ENCODE data around the gene CMSS1. TPM values are rescaled to one million over a fixed set of nuclear protein-coding genes. Genes with fewer than 3 reads are reported as not detected.
"Not testable (repeated sequence)": the region's sequence is repeated elsewhere in the genome, so short reads cannot be mapped to it uniquely, and the experiment has no call there.

Gene CMSS1
- total and polyA plus RNA-seq, 8 donors = 2.7 to 33.3 (median 22.1) TPM

- DNase-seq = no peak
- TF ChIP-seq CTCF (IDR thresholded peaks at IDR 0.05) (no peak), POLR2AphosphoS5 (IDR thresholded peaks at IDR 0.05) (no peak), EP300 (IDR thresholded peaks at IDR 0.05) (no peak), POLR2A (IDR thresholded peaks at IDR 0.05) (no peak)
- no peak overlapping the region for H3K4me3 ChIP-seq
- peaks cover 7 to 14% (median 10%) of the 10 kb centered on the region in 4 donors for H3K4me1 ChIP-seq
- H3K27ac ChIP-seq = no peak overlapping the region
- H3K27me3 ChIP-seq = no peaks in the 10 kb centered on the region
- H3K9me3 ChIP-seq = no peaks in the 10 kb centered on the region
- intact Hi-C loops (cut with DNase I; ENCODE audit: low total_unique reads) = no loop called here
- no peaks in the 10 kb centered on the region for H3K36me3 ChIP-seq
Measured at GRCh38 chr3:100090669-100091005, 273.0 kb downstream of the CMSS1 start.

- 95 to 100% (median 97%) methylated on average over 1 of the region's 1 CpG for WGBS, 5 donors
- Histone ChIP-seq H3K4me3 (no peak overlapping the region), H3K4me1 (peaks cover 6 to 24% (median 17%) of the 10 kb centered on the region in 4 donors), H3K9me3 (no peaks in the 10 kb centered on the region), H3K27me3 (no peaks in the 10 kb centered on the region), H3K36me3 (no peaks in the 10 kb centered on the region), H3K27ac (no peak overlapping the region)
- DNase-seq = no peak
- intact Hi-C loops (cut with DNase I; ENCODE audit: low total_unique reads) = no loop called here
- TF ChIP-seq CTCF (IDR thresholded peaks at IDR 0.05) (no peak), POLR2A (IDR thresholded peaks at IDR 0.05) (no peak), EP300 (IDR thresholded peaks at IDR 0.05) (no peak), POLR2AphosphoS5 (IDR thresholded peaks at IDR 0.05) (no peak)
Measured at GRCh38 chr3:100093831-100094230, 276.2 kb downstream of the CMSS1 start.

- H3K27me3 ChIP-seq; H3K36me3 ChIP-seq; H3K9me3 ChIP-seq; H3K4me3 ChIP-seq; DNase-seq; H3K27ac ChIP-seq; intact Hi-C loops (cut with DNase I; ENCODE audit: low total_unique reads): not testable (repeated sequence)
- H3K4me1 ChIP-seq = peaks cover 0 to 25% (median 19%) of the 10 kb centered on the region in 4 donors
- 86 to 100% (median 96%) methylated on average over 1 of the region's 1 CpG for WGBS, 5 donors
Measured at GRCh38 chr3:100096286-100096685, 278.6 kb downstream of the CMSS1 start.

- Histone ChIP-seq H3K9me3 (no peaks in the 10 kb centered on the region), H3K4me3 (no peak overlapping the region), H3K27ac (no peak overlapping the region), H3K4me1 (peaks cover 0 to 25% (median 19%) of the 10 kb centered on the region in 4 donors), H3K27me3 (no peaks in the 10 kb centered on the region), H3K36me3 (no peaks in the 10 kb centered on the region)
- no peak for DNase-seq
- 88 to 97% (median 90%) methylated on average over 2 of the region's 2 CpGs for WGBS, 5 donors
- intact Hi-C loops (cut with DNase I; ENCODE audit: low total_unique reads) = no loop called here
- TF ChIP-seq EP300 (IDR thresholded peaks at IDR 0.05) (no peak), CTCF (IDR thresholded peaks at IDR 0.05) (no peak), POLR2A (IDR thresholded peaks at IDR 0.05) (no peak), POLR2AphosphoS5 (IDR thresholded peaks at IDR 0.05) (no peak)
Measured at GRCh38 chr3:100096866-100097265, 279.2 kb downstream of the CMSS1 start.

GRCh38 chr3:100097919-100098783 lies 280.5 kb downstream of the CMSS1 start:
- Histone ChIP-seq H3K4me1 (peaks cover 0 to 31% (median 22%) of the 10 kb centered on the region in 4 donors), H3K36me3 (no peaks in the 10 kb centered on the region), H3K27ac (peak overlapping the region in 1 of 5 donors; percentile 5), H3K27me3 (no peaks in the 10 kb centered on the region), H3K9me3 (no peaks in the 10 kb centered on the region), H3K4me3 (no peak overlapping the region)
- intact Hi-C loops (cut with DNase I; ENCODE audit: low total_unique reads) = no loop called here
- peak in 1 of 2 donors; percentile 61 for DNase-seq
- TF ChIP-seq POLR2AphosphoS5 (IDR thresholded peaks at IDR 0.05) (no peak), POLR2A (IDR thresholded peaks at IDR 0.05) (no peak), CTCF (IDR thresholded peaks at IDR 0.05) (no peak), EP300 (IDR thresholded peaks at IDR 0.05) (no peak)
- WGBS, 5 donors = 53 to 65% (median 57%) methylated on average over 6 of the region's 6 CpGs
